Islet of Langerhans (tissue), 1 donor: ENCODE data around the gene RPRD1B.

Source experiments
- FAIRE-seq: peaks from one replicate; lab custom pipeline; 2011; peaks lifted over from hg19 to GRCh38; lab: Jason Lieb, UNC

Gene RPRD1B

DNA sequence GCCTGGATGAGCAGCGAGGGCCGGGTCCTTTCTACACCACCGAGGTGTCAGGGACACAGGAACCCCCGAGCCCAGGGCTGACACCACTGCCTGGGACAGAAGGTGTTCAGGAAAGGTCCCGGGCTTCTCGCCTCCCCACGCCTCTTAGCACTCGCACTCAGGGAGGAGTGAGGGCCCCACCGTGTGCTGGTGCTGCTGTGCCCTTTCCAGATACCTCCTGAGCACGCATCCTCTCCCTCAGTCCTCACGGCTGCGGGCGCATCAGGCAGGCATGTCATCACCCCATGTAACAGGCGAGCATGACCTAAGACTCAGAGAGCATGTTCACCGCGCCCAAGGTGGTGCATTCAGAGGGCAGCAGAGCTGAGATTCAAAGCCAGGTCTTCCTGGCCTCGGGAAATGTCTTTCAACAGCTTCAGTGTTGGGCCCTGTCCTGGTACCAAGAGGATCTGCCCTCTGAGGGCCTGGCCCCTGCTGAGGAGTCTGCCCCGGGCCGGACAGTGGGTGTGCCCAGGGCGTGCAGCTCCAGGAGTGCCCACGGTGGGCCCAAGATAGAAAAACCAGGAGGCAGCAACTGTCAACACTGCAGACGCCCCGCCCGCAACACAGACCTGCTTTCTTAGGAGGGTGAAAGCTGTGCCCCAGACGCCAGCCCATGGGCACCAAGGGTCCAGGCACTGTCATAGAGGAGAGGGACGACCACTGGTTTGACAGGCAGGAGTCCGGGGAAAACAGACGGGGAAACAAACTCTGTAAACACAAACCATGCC lies 102.3 kb downstream of the RPRD1B start:
- FAIRE-seq, result no peak

GRCh38 chr20:38136421-38137245 lies 103.1 kb downstream of the RPRD1B start:
- FAIRE-seq, result no peak

DNA sequence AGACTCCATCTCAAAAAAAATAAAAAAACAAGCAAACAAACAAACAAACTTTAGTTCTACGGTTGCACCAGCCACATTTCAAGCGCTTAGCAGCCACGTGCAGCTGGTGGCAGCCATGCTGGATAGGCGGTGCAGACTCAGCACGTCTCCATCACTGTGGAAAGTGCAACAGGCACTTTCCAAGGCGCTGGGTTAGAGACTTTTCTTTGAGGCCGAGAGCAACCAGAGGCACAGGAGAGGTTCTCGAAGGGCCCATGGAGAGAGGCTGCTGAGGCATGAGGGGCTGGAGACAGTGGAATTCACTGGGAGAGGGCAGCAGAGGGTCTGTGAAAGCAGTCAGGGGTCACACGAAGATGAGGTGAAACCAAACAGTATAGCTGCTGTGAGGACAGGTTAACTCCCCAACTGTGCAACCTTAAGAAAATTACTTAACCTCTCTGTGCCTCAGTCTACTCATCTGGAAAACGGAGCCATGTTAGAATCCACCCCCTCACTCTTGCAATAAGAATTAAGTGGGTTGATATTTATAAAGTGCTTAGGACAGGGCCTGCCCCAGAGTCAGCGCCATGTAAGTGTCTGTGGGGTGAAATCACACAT lies 104.0 kb downstream of the RPRD1B start:
- no peak for FAIRE-seq

DNA sequence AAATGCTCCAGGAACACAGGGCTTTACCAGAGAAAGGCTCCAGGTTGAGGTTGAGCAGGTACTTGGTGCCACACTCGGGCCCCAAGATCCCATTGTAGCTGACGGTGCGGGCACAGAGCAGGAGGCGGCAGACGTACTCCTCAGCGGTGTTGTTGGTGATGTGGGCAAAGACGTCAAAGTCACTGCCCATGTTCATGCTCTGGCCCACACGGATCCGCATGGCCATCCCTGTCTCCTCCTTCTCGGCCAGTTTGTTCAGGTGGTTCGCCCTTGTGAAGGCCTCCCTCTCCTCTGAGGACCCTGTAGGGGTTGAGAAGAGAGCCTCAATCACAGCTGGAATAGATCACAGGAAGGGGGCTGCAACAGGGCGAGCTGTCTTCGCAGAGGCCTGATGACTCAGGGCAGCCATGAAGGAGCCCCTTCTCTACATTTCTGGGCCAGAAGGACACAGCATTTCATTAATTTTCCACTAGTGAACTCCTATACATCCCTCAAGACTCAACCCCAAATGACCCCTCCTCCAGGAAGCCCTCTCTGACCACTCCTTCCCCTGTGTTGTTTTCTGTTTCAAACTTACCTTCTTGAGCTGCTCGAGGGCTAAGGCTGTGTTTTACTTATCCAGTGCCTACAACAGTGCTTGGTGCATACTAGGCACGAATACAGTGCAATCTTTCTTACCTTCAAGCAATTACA lies 104.7 kb downstream of the RPRD1B start:
- FAIRE-seq, result no peak

DNA sequence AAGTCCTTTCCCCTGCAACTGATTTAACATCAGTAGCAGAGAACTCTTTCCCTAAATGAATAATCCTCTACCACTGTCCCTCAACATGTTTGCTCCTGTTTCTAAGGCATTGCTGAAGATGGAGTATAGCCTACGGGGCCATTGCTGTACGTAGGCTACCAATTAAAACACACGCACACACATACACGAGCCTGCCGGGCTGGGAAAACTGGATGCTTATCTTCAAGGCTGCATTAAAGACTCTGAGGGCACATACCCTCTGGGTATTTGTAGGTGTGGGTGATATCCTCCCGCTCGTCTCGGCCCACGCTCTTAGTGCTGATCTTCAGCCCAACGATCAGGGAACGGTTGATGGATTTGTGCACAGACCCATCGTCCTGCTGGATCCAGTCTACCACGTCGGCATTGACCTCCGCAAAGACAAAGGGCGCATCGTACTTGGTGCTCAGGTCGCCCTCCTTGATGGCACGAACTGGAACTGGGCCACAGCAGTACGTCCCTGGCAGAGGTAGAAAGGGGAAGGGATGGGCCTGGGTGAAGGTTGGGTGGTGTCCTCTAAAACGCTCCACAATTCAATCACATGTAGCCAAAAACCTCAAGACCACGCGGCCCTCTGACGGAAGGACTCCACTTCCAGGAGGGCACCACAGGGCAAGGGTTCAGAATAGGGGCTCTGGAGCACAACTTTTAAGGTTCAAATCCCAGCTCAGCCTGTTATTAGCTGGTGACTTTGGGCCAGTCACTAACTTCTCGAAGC lies 105.8 kb downstream of the RPRD1B start:
- FAIRE-seq, result no peak

GRCh38 chr20:38139977-38140753 lies 106.6 kb downstream of the RPRD1B start:
- FAIRE-seq, result no peak

DNA sequence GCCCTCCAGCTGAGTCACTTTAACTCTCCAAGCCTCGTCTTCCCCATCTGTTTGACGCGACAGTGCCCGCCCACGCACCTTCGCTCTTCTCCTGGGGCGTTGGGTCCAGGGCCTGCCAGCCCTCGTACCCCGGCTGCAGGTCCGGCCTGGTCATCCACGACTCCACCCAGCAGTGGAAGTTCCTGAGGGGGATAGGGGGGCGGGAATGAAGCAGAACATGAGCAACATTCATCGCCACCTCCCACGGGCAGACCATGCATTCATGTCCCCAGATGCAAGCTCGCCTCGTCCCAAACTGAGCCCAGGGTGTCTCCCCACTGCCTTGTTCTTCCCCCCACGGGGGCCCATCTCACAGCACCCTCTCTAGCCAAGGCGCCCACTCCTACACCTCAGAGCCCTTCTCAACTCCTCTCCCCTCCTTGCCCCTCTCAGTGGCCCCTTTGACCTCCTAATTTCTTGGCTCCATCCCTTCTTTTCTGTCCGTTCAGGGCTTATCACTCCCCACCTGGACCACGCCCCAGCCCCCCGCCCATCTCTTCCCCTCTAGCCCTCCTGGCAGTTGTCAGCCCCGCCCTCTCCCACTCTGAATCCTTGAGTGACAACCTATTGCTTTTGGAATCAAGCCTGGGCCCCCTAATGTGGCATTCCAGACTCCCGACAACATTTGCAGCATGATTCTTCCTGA lies 107.8 kb downstream of the RPRD1B start:
- no peak for FAIRE-seq
